NOMO-1 treated with dmso at 0.1 percent for 144 hours (cell line): Measurements from ENCODE around the gene TMPRSS9.

ENCODE experiments used
- DNase-seq: peaks from one replicate; lab custom pipeline; 2025; ENCODE audit not compliant: unreplicated experiment; lab: John Stamatoyannopoulos, UW

TMPRSS9 gene

GRCh38 chr19:2359992-2360685 is at the start of gene TMPRSS9:
TSS of gene TMPRSS9 (plus strand) at chr19:2360265. CDS start at chr19:2389786, 29,521 bp downstream.
- no peak for DNase-seq

GRCh38 chr19:2311093-2311492 is 49.0 kb upstream of the TMPRSS9 start:
- DNase-seq = no peak

GRCh38 chr19:2312820-2313501 is 47.1 kb upstream of the TMPRSS9 start:
- DNase-seq = no peak

- DNase-seq = no peak
Observed at GRCh38 chr19:2315121-2315817, 44.8 kb upstream of the TMPRSS9 start.

GRCh38 chr19:2315818-2316353 is 44.2 kb upstream of the TMPRSS9 start:
- DNase-seq = peak; percentile 93

- DNase-seq = no peak
Observed at GRCh38 chr19:2317300-2317699, 42.8 kb upstream of the TMPRSS9 start.

GRCh38 chr19:2317756-2318155 is 42.3 kb upstream of the TMPRSS9 start:
- no peak for DNase-seq

GRCh38 chr19:2318923-2319322 is 41.1 kb upstream of the TMPRSS9 start:
- DNase-seq = no peak

GRCh38 chr19:2319551-2319950 is 40.5 kb upstream of the TMPRSS9 start:
- no peak for DNase-seq

GRCh38 chr19:2320049-2320448 is 40.0 kb upstream of the TMPRSS9 start:
- DNase-seq = no peak

GRCh38 chr19:2320939-2321338 is 39.1 kb upstream of the TMPRSS9 start:
- DNase-seq = no peak

- DNase-seq = no peak
Observed at GRCh38 chr19:2321565-2322283, 38.3 kb upstream of the TMPRSS9 start.

- DNase-seq = no peak
Observed at GRCh38 chr19:2323707-2324106, 36.4 kb upstream of the TMPRSS9 start.

GRCh38 chr19:2324220-2324948 is 35.7 kb upstream of the TMPRSS9 start:
- no peak for DNase-seq

- DNase-seq = no peak
Observed at GRCh38 chr19:2325281-2326046, 34.6 kb upstream of the TMPRSS9 start.

GRCh38 chr19:2326699-2327360 is 33.2 kb upstream of the TMPRSS9 start:
- no peak for DNase-seq

GRCh38 chr19:2327773-2328400 is 32.2 kb upstream of the TMPRSS9 start:
- DNase-seq = peak; percentile 85

- DNase-seq = peak; percentile 90
Observed at GRCh38 chr19:2328401-2329148, 31.5 kb upstream of the TMPRSS9 start, which contains the start of the genes LSM7 and SPPL2B. TSS of gene LSM7 (minus strand) at chr19:2328586. CDS start at chr19:2328566, 20 bp downstream. TSS of gene SPPL2B (plus strand) at chr19:2328684. CDS start at chr19:2328710, 26 bp downstream.
